T-helper 2 cell treated with Interferon-gamma antibody and Interleukin-4, amounts not matched to agents 100 ng/mL and 5 ng/mL, for 36 hours (primary cell): Measurements from ENCODE around the gene ZDHHC5. TPM values are rescaled to one million over a fixed set of nuclear protein-coding genes. Genes with fewer than 3 reads are reported as not detected.
"Not testable (repeated sequence)": the region's sequence is repeated elsewhere in the genome, so short reads cannot be mapped to it uniquely, and the experiment has no call there.

Experiments
- intact Hi-C: fragments of 100-400 bp; cut with micrococcal nuclease; formaldehyde crosslinking; loops from one replicate; pipeline ENCODE4 v1.15.1; 2023
- total RNA-seq: library from RNA; stranded (reverse); gene quantifications from 2 replicates; pipeline ENCODE4 v1.2.3, GENCODE V29; 2022

Gene ZDHHC5
- total RNA-seq, 1 donor from 2014 or later = 74.8 TPM

GRCh38 chr11:57716726-57717125, 48.8 kb downstream of the ZDHHC5 start:
- intact Hi-C loops = not testable (repeated sequence)

GRCh38 chr11:57727185-57727584, 59.3 kb downstream of the ZDHHC5 start:
- intact Hi-C loops = no loop called here

GRCh38 chr11:57728829-57729228, 60.9 kb downstream of the ZDHHC5 start:
- intact Hi-C loops = no loop called here

- intact Hi-C loops = no loop called here
Measured at GRCh38 chr11:57729479-57729878, 61.6 kb downstream of the ZDHHC5 start.

GRCh38 chr11:57732661-57733060, 64.7 kb downstream of the ZDHHC5 start:
- intact Hi-C loops = no loop called here

- intact Hi-C loops = no loop called here
Measured at GRCh38 chr11:57735619-57736298, 67.8 kb downstream of the ZDHHC5 start.

GRCh38 chr11:57741132-57742086, 73.5 kb downstream of the ZDHHC5 start, which contains the start of gene SELENOH:
Gene SELENOH (plus strand): TSS chr11:57741491. CDS start chr11:57741596, 105 bp downstream.
- intact Hi-C loops = loop anchor here (1.0 to 10.0 kb wide), 10 partner anchors 29 to 837 kb away; partner anchors contain the start of genes CLP1, MED19, P2RX3 and SSRP1

GRCh38 chr11:57742087-57742452, 74.2 kb downstream of the ZDHHC5 start:
- intact Hi-C loops = loop anchor here (5.0 to 10.0 kb wide), 2 partner anchors 405 to 783 kb away; partner anchors contain the start of genes P2RX3 and SSRP1

GRCh38 chr11:57744357-57744756, 76.4 kb downstream of the ZDHHC5 start:
- intact Hi-C loops = loop anchor here (5.0 to 10.0 kb wide), 2 partner anchors 407 to 780 kb away; partner anchors contain the start of genes P2RX3 and SSRP1

GRCh38 chr11:57745206-57745605, 77.3 kb downstream of the ZDHHC5 start:
- intact Hi-C loops = loop anchor here (10.0 kb wide), 1 partner anchor 780 kb away; no protein-coding TSS in a partner anchor

GRCh38 chr11:57746920-57747319, 79.0 kb downstream of the ZDHHC5 start:
- intact Hi-C loops = loop anchor here (10.0 kb wide), 1 partner anchor 778 kb away; no protein-coding TSS in a partner anchor

Other genes with a start within 250 kb of the ZDHHC5 start
- 107 and 108 TPM in 2 replicates for gene SLC43A3, start 241.0 kb upstream of the ZDHHC5 start, total RNA-seq
- 0.20 TPM in 2 replicates for gene RTN4RL2, start 207.6 kb upstream of the ZDHHC5 start, total RNA-seq
- 25.4 and 26.3 TPM in 2 replicates for gene SLC43A1, start 152.4 kb upstream of the ZDHHC5 start, total RNA-seq
- 63.0 and 67.7 TPM in 2 replicates for gene TIMM10, start 137.4 kb upstream of the ZDHHC5 start, total RNA-seq
- gene SMTNL1, start 130.5 kb upstream of the ZDHHC5 start, total RNA-seq = not detected in 2 replicates
- gene UBE2L6, start 100.4 kb upstream of the ZDHHC5 start, total RNA-seq = 238 and 241 TPM in 2 replicates
- not detected in 2 replicates for gene SERPING1, start 70.4 kb upstream of the ZDHHC5 start, total RNA-seq
- 0.25 and 0.48 TPM in 2 replicates for gene YPEL4, start 18.2 kb upstream of the ZDHHC5 start, total RNA-seq
- gene CLP1, start 10.4 kb upstream of the ZDHHC5 start, total RNA-seq = 17.1 and 17.6 TPM in 2 replicates
- 12.1 and 12.9 TPM in 2 replicates for gene MED19, start 44.1 kb downstream of the ZDHHC5 start, total RNA-seq
- gene TMX2, start 44.5 kb downstream of the ZDHHC5 start, total RNA-seq = 73.2 and 73.6 TPM in 2 replicates
- 194 and 201 TPM in 2 replicates for gene SELENOH, start 73.4 kb downstream of the ZDHHC5 start, total RNA-seq
- gene BTBD18, start 83.7 kb downstream of the ZDHHC5 start, total RNA-seq = not detected in 2 replicates
- gene CTNND1, start 93.7 kb downstream of the ZDHHC5 start, total RNA-seq = 7.5 and 9.3 TPM in 2 replicates